GM19397 (cell line): Measurements from ENCODE around the gene LRRK2.

Experiments used
- ATAC-seq: cut with Tn5 transposase; IDR thresholded peaks from one replicate; pipeline ENCODE4 v1.9.1; 2021; ENCODE audit warnings: mild to moderate bottlenecking, moderate library complexity; ENCODE audit not compliant: unreplicated experiment

The LRRK2 gene

GRCh38 chr12:40224439-40225291, at the start of gene LRRK2:
TSS of gene LRRK2 (plus strand) at chr12:40224997. CDS start at chr12:40225132, 135 bp downstream.
- peak; percentile 63 for ATAC-seq

GRCh38 chr12:40175045-40175444, 49.8 kb upstream of the LRRK2 start:
- no peak for ATAC-seq

GRCh38 chr12:40175489-40175888, 49.3 kb upstream of the LRRK2 start:
- ATAC-seq: no peak

GRCh38 chr12:40178701-40179100, 46.1 kb upstream of the LRRK2 start:
- no peak for ATAC-seq

GRCh38 chr12:40181490-40181889, 43.3 kb upstream of the LRRK2 start:
- ATAC-seq: no peak

- ATAC-seq: no peak
Measured at GRCh38 chr12:40183715-40184114, 41.1 kb upstream of the LRRK2 start.

GRCh38 chr12:40184493-40185302, 40.1 kb upstream of the LRRK2 start:
- ATAC-seq: no peak

GRCh38 chr12:40185303-40185693, 39.5 kb upstream of the LRRK2 start:
- ATAC-seq: no peak

- no peak for ATAC-seq
Measured at GRCh38 chr12:40188558-40189320, 36.1 kb upstream of the LRRK2 start.

GRCh38 chr12:40192704-40193255, 32.0 kb upstream of the LRRK2 start:
- ATAC-seq: peak; percentile 94

- no peak for ATAC-seq
Measured at GRCh38 chr12:40194846-40195245, 30.0 kb upstream of the LRRK2 start.

- no peak for ATAC-seq
Measured at GRCh38 chr12:40197590-40197989, 27.2 kb upstream of the LRRK2 start.

- ATAC-seq: no peak
Measured at GRCh38 chr12:40198601-40199000, 26.2 kb upstream of the LRRK2 start.

GRCh38 chr12:40202095-40203059, 22.4 kb upstream of the LRRK2 start:
- no peak for ATAC-seq

- no peak for ATAC-seq
Measured at GRCh38 chr12:40203060-40203430, 21.8 kb upstream of the LRRK2 start.

GRCh38 chr12:40204337-40204736, 20.5 kb upstream of the LRRK2 start:
- no peak for ATAC-seq

GRCh38 chr12:40207551-40207950, 17.2 kb upstream of the LRRK2 start:
- no peak for ATAC-seq

- peak; percentile 92 for ATAC-seq
Measured at GRCh38 chr12:40208707-40209446, 15.9 kb upstream of the LRRK2 start.

GRCh38 chr12:40209886-40210285, 14.9 kb upstream of the LRRK2 start:
- no peak for ATAC-seq
